GM12873 (cell line): ENCODE data around the gene GPR107.

ENCODE experiments used
- TF ChIP-seq, protein P1 (sequence below): IDR thresholded peaks from 2 replicates; pipeline ENCODE4 v1.5.1; 2012; ENCODE audit warnings: low read depth, mild to moderate bottlenecking, moderate library complexity, low read length, control low read depth; ENCODE audit not compliant: insufficient read depth; ENCODE audit errors: missing control alignments

GPR107 gene

DNA sequence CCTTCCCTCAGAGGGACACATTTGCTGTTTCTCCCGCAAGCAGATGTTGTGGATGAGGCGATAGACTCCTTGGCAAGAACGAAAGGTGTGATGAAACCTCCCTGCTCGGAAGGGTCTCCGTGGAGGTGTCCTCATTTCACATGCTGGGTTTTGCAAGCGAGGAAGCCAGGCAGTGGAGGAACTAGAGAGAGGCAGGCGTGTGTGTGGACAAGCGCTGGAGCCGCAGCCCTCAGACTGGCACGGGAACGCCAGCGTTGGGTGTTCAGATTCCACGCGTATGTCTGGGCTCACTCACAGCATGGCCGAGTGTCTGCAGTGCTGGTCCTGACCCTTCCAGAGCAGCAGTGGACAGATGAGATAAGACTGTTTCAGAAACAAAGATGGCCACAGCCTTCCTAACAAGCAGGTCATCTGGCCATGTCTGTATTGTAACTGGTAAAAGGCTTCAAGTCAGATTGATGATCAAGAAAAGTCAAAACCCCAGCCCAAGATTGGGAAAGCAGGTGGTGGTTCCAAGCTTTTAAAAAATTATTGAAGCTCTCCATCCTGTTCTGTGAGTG is 83.5 kb downstream of the GPR107 start:
- TF ChIP-seq, protein P1, sequence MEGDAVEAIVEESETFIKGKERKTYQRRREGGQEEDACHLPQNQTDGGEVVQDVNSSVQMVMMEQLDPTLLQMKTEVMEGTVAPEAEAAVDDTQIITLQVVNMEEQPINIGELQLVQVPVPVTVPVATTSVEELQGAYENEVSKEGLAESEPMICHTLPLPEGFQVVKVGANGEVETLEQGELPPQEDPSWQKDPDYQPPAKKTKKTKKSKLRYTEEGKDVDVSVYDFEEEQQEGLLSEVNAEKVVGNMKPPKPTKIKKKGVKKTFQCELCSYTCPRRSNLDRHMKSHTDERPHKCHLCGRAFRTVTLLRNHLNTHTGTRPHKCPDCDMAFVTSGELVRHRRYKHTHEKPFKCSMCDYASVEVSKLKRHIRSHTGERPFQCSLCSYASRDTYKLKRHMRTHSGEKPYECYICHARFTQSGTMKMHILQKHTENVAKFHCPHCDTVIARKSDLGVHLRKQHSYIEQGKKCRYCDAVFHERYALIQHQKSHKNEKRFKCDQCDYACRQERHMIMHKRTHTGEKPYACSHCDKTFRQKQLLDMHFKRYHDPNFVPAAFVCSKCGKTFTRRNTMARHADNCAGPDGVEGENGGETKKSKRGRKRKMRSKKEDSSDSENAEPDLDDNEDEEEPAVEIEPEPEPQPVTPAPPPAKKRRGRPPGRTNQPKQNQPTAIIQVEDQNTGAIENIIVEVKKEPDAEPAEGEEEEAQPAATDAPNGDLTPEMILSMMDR, result no peak

DNA sequence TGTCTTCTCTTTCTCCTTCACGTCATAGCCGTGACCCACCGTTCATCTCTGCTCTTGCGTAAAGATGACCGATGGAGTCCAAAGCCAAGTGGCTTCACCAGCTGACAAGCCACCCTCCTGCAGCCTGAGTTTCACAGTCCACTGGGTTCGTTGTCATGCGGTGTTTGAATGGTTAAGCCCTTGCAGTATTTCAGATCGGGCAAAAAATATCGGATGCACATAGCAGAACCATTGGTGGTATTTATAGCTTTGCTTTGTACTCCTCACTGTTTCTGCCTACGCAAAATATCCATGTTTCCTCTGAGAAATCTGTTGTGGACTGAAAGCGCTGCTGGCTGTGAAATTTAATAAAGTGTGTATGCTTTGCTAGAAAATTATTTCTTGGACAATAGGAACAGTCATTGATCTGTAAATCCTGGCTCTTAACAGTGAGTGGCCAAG is 84.0 kb downstream of the GPR107 start:
- TF ChIP-seq, protein P1, result no peak

DNA sequence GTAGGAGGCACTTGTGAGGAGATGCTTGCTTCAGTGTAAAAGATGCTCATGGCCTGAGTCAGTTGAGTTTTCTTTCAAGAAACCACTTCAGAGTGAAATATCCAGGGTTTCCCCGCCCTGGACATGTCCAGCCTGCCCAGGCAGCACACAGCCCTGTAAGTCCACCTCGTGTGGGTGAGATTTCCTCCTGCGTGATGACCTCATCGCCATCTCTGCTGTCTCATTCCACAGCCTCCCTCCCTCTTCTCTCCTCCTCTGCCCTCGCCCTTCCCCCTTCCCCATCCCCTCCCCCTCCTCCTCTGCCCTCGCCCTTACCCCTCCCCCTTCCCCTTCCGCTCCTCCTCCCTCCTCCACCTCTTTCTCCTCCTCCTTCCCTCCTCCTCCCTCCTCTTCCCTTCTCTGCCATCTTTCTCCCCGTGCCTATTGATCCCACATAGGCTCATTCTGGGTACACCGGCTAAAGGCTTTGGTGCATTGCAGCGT is 84.5 kb downstream of the GPR107 start:
- TF ChIP-seq, protein P1, result no peak

DNA sequence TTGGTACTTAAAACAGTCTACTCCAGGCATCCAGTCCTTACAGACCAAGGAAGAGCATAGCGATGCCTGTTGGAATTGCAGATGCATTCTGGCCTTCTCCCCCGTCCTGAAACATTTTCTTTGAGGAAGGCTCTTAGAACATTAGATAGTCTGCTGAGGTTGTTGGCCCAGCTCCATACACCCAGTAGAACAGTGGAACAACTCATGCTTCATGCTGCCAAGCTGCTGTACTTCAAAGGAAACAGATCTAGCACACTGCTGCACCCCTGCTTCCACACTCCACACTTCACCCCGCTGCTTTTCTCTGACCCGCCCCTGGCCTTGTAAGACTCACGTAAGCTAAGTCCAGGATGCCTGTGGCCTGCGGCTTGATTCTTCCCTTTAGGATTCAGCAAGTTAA is 85.1 kb downstream of the GPR107 start:
- TF ChIP-seq, protein P1, result no peak

DNA sequence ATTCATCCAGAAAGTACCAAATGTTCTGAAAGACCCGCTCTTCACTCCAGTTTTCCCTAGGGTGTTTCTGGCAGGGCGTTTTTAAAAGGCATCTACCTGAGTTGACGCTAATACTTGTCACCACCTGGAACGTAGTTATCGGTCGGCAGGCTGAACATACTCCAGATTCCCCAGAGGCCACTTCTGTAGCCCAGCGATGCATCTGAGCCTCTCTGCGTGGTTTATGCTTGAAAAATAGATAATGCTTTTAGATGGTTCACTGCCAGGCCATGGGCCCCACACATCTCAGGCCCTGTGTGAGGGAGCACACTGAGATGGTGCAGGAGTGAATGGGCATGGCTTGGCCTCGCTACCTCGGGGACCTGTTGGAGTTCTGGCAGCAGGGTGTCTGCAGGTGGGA is 85.5 kb downstream of the GPR107 start:
- TF ChIP-seq, protein P1, result no peak

DNA sequence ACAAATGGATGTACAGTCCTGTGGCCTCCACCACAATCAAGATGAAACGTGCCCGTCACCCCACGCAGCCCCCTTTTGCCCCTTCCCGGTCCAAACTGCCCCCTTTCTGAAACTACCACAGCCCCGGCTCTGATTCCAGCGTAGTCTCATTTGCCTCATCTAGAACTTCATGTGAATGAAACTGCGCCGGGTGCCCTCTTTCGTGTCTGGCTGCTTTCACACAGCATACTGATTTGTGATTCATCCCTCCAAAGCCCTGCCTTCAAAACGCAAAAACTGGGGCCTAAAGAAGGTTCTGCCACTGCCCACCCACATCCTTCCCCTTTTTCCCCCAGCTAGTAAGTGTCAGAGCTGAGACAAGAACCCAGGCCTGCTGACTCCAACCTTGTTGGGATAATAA is 87.0 kb downstream of the GPR107 start:
- TF ChIP-seq, protein P1, result no peak

DNA sequence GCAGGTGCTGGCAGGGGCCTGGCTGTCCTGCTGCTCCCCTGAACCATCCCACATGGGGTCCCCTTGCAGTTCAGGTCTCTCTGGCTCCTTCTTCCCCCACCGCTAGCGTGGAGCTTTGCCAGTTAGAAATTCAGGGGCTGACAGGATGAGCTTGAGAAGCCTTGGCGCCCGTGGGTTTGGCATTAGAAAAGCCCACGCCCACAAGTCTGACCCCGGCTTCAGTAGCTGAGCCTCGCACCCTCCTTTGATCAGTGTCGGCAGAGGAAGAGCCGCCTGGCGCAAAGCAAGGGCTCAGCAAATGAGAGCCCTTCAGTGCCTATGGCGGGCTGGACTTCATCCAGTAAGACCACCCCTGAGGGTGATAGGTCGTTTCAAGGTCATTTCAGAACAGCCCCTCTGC is 88.3 kb downstream of the GPR107 start:
- TF ChIP-seq, protein P1, result no peak

DNA sequence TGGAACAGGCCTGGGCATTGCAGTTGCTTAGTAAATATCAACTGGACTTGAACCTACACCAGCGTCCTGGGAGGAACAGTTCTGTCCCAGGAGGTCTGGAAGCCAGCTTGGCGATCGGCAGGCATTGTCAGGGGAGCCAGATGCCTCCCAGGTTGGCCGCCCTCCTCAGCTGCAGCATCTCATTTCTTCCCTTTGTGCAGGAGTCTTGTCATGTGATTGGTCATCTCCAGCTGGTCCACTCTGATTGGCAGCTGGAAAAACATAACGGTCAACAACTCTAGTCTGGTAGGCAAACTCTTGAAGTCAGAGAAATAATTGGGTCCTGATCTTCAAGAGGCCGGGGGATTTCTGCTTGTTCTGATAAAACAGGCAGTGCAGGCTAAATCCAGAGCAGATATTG is 88.9 kb downstream of the GPR107 start:
- TF ChIP-seq, protein P1, result no peak
